GM21360 (cell line): ENCODE measurements around the gene NTSR2.

Source experiments
- ATAC-seq: cut with Tn5 transposase; IDR thresholded peaks from one replicate; pipeline ENCODE4 v1.9.1; 2021; ENCODE audit warnings: mild to moderate bottlenecking, moderate library complexity; ENCODE audit not compliant: unreplicated experiment

The NTSR2 gene

DNA sequence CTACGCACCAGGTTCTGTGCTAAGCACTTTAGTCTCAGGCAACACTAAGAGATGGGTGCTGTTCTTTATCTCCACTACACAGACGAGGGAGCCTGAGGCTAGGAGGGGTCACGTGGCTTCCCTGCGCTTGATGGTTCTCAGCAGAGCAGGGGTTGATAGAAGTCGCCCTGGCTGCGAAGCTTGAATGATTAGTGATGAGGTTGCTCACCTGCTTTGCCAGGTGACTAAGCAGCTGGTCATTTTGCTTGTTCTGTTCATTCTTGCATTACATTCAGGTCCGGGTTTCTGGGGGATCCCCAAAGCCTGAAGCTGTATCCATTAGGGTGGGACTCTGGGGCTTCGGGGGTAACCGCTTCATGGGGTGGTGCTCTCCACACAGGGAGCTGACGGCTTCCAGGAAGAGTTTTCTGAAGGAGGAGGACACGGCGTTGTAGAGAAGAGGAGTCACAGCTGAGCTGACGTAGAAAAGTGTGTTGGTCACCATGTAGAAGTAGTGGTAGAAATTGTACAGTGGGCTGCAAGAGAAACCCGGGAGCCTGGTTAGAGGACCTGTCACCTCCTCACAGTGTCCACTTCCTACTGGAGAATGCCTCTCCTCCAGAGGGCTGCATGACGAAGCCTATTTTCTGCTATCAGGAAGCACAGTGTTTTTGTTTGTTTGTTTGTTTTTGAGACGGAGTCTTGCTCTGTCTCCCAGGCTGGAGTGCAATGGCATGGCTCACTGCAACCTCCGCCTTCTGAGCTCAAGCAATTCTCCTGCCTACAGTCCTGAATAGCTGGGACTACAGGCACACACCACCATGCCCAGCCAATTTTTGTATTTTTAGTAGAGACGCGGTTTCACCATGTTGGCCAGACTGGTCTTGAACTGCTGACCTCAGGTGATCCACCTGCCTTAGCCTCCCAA is 11.5 kb downstream of the NTSR2 start:
- ATAC-seq: no peak

DNA sequence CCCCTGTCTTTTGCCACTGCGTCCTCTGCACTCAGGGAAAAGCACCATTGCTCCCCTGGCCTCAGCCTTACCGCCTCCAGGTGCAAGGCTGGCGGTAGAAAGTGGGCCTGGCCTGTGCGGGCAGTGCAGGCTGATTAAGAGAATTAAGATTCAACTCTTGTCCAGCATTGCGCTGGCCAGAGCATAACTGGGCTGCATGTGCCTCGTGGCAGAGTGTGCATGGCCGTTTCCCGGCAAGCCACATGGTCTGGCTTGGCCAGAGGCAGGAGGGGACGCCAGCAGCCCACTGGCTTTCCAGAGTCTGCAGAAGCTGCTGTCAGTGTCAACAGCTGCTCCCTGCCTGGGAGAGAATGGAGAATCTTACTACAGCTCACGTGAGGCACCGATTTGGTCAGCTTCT is 12.3 kb downstream of the NTSR2 start:
- ATAC-seq: no peak

DNA sequence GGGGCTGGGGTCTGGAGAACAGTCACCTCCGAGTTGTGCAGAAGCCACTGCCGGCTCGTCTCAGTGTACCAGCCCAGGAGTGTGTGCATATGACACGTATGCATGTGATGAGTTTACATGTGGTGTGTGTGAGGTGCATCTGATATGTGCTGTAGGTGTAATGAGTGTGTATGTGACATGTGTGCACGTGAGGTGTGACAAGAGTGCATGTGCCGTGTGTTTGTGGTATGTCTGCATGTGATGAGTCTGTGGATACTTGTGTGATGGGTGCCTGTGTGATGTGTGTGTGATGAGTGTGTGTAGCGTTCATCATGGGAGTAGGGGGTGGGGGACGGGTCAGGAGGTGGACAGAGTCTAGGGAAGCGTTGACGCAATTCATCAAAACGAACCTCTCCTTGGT is 12.8 kb downstream of the NTSR2 start:
- ATAC-seq: no peak

DNA sequence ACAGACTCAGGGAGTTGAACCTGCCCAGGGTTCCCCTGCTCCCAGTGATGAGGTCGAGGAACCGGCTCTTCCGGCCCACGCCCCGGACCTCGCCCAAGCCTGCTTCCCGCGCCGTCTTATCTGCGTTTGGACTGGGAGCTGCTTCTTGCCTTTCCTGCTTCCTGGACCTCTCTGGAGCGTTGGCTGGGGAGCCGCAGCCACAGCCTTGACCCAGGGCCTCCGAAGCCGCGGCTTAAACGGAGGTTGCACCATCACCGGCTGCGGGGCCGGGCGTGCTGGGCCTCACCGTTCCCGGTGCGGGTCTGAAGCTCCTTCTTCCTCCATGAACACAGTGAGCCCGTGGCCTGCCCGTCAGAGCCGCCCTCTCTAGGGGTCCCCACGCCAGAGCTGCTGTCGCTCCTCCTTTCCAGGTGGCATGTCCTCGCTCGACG is 13.3 kb downstream of the NTSR2 start:
- ATAC-seq: no peak

DNA sequence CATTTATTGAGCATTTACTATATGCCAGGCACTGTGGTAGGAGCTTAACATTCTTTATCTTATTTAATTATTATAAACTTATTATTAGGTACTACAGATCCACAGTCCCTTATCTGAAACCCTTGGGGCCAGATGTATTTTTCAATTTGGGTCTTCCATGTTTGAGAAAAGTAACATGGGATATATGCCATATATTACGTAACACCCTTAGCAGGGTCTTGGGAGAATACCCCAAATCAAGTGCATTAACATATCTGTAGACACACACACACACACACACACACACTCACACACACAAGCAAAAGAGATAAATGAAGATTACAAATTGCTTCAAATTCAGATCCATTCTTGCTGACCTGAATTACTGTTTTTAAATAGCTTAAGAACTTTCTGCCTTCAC is 13.7 kb downstream of the NTSR2 start:
- ATAC-seq: no peak

DNA sequence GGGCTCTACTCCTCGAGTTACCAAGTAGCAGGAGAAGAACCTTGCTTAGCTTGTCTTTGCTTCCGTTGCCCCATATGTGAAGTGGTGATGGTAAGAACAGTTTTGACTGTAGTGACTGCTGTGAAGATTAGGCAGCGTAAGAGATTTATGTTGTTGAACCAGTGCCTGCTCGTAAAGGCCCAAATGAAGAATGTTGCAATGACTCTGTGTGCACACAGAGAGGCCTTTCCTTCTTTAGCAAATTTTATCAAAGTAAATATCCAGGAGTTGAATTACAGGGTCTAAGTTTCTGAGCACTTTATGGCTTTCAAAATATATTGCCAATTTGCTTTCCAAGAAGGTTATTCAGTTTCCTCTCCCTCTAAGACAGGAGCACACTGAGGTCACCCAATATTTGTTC is 14.5 kb downstream of the NTSR2 start:
- ATAC-seq: no peak

DNA sequence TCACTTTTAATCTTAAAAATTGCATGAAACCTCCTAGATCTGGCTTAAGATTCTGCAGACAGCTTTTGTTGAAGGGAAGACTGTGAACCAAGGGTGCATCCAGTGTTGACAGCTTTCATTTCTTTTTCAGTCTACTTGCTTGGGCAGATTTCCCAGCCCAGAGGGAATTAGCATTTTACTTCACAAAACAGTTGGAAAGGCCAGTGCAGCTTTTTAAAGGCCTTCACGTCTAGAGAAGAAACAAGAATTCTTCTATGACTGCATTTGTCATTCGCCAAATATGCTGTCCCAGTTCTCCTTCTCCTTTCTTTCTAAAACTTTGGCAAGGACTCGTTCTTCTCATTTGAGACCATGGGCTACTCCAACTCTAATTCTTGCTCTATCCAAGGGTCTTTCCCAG is 17.4 kb downstream of the NTSR2 start:
- no peak for ATAC-seq

DNA sequence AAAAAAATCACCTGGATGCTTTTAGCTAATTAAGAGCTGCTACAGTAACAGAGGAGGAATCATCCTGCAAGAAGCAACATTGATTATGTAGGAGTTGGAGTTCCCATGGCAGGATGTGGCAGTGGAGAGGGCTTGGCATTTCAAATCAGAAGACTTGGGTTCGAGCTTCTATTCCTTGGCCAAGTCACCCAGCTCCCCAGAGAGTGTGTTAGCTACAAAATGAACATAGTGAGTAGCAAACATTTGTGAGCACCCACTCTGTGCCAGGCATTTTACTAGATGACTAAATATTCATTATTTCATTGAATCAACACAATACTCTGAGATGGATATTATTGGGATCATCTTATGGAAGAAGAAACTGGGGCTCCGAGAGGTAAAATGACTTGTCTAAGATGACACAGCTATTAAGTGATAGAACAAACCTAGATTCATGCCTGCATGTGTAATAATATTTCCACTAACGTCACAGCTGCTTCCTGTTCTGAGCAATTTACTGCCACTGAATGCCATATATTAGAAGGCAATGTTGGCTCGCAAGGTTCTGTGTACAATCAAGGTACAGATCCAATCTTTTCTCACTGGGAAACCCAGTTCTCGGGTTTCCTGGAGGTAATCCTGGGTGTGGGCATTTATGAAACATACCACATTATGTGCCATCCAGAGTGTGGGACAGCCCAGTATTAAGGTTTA is 18.0 kb downstream of the NTSR2 start:
- ATAC-seq: no peak

DNA sequence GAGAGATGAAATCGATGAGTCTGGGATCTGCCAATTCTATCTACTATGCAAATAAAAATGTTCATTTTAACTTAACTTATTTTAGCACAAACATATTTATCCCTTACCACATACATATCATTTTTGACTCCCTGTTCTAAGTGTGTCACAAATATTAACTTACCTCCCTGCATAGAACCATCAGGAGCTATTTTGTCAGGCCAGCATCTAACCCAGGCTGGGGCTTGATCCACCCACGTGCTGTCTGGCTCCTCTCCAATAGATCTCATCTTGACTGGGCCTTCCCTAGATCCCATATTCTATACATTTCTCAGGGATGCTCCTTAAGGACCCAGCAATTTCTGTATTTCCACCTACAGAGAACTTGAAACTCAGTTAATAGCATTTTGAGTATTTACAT is 20.9 kb downstream of the NTSR2 start:
- ATAC-seq: no peak

DNA sequence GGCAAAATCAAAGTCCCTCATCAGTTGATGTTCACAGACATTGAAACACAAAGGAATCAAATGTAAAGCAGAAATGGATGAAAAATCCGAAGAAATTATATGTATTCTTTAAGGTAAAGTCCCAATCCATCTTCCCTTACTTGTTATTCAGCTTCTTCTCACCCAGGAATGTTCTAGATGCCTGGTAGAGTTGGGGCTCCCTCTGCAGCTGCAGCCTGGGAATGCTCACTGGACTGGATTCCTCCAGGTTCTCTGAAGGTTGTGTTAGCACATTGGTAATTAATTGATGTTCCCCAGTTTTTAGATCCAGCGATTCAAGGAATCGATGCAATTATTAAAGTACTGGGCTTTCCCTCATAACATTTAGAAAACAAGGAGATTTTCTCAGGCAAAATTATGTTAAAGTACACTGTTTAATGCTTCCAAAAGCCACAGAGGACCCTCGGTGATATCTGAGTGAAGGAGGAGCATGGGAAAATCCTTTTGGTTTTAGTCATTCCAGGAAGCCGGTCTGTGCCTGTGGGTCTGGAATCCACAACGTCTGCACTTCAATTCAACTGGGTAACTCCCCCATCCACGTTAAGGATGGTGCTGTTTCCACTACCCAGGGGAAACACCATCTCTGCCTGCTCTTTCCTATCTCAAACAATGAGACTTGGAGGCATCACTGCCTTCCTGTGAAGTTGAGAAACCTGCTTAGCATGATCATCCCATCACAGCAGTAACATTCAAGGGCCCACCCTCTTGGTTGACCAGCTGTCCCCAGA is 22.0 kb downstream of the NTSR2 start:
- ATAC-seq: no peak

DNA sequence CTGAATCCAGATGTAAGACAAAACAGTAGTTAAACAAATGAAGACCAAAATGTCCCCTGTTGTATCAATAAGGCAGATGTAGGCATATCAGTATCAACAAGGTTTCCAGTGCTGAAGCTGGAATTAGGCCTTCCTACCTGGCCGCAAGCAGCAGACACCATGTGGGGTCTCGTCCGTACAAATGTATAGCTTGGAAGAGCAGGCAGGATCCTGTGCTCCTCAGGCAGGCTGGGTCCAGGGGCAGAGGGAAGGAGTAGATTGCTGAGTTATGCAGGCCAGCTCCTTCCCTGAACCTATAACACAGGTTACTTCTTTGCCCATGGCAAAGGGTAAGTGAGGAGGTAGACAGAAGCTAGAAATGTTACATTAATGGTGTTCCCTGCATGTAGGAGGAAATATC is 23.5 kb downstream of the NTSR2 start:
- no peak for ATAC-seq

DNA sequence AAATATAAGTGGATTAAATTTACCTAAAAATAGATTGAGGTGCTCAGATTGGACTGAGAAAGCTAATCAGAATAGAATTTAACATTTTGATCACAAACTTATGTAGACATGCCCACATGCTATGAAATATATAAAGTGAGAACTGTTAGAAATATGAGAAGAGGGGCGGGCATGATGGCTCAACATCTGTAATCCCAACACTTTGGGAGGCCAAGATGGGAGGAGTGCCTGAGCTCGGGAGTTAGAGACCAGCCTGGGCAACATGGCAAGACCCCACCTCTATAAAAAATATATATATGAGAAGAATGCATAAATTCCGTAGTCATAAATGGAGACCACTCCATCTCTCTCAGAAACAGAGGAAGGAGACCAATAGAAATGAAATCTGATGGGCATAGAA is 25.7 kb downstream of the NTSR2 start:
- ATAC-seq: no peak

DNA sequence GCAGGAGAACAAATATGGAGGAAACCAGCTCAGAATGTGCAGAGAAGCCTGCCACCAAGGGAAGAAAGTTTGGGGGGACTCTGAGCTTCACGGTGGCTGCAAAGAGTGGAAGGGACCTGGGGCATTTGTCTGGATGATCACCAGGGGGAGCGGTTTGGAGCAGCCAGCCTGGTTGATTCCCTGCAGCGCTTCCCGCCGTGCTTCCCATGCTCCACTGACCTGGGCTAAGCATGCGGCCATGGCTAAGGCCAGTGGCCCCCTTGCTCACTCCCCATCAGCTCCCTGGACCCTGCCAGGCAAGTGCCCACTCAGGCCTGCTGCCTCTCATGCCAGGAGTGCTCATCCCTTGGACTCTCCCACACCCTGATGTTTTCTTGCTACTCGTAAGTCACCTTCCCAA is 27.0 kb downstream of the NTSR2 start:
- no peak for ATAC-seq

DNA sequence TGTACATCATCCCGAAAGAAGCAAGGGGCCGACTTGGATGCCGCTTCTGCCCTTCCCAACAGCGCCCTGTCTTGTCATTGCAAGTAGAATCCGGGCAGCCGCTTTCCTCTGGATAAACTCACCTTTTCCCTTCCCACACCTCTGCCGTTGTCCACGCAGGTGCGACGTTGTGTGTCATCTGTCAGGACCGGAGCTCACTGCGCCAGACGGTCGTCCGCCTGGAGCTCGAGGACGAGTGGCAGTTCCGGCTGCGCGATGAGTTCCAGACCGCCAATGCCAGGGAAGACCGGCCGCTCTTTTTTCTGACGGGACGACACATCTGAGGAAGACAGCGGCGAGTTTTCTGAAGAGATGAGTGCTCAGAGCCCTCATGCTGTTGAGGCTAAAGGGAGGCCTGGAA is 29.9 kb downstream of the NTSR2 start:
- ATAC-seq: no peak

DNA sequence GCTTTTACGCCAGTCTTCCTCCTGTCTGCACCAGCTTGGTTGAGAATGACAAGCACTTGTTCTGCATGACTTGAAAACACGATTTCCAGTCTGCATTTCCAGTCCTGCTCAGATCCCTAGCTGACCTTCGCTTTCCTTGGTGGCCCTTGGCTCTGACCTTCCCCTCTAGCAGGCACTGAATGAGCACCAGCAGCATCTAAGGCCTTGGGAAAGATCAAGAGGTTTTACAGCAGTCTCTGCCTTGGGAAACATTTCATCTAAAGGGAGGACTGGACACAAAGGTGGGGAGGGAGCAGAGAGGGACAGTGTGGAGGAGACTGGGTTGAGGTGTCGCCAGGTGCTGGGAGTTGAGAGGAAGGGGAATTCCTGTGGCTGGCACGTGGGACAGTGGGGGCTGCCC is 30.5 kb downstream of the NTSR2 start:
- no peak for ATAC-seq

DNA sequence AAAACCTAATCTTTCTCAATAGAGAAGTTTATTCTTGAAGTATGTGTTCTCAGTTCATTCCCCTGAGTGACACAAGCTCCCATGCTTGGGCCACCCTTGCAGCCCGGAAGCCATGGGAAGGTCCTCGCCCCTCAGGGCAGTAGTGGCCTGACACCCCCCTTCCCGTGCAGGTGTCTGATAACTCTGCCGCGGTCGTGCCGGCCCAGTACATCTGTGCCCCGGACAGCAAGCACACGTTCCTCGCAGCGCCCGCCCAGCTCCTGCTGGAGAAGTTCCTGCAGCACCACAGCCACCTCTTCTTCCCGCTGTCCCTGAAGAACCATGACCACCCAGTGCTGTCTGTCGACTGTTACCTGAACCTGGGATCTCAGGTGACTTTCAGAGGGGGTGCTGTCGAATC is 32.4 kb downstream of the NTSR2 start:
- ATAC-seq: no peak

DNA sequence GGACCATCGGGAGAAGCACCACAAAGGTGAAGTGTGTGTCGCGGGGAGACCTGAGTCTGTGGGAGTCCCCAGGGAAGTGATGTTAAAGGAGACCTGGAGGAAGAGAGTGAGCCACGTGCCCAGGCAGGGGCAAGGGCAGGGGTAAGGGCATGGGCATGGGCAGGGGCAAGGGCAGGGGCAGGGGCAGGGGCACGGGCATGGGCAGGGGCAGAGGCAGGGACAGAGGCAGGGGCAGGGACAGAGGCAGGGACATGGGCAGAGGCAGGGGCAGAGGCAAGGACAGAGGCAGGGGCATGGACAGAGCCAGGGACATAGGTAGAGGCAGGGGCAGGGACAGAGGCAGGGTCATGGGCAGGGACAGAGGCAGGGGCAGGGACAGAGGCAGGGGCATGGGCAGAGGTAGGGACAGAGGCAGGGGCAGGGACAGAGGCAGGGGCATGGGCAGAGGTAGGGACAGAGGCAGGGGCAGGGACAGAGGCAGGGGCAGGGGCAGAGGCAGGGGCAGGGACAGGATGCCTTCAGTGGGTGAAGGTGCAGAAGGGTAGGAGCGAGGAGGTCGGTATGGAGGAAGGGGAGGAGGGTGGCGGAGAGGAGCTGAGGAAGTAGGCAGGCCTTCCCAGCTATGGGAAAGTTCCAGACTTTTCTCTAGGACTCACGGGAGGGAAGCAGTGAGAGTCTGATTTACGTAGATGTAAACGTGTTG is 33.3 kb downstream of the NTSR2 start:
- ATAC-seq: no peak

DNA sequence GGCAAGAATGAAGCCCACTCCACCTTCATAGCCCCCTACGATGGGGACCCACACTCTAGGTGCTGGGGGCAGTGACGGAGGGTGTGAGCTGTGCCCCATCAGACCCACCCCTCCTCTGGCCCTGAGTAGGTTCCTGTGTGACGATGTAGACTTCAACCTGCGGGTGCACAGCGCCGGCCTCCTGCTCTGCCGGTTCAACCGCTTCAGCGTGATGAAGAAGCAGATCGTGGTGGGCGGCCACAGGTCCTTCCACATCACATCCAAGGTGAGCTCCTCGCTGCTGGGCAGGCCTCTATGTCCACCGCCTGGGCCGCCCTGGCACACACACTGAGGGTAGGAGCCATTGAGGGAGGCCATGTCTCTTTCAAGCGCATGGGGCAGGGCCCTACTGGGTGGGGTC is 34.9 kb downstream of the NTSR2 start:
- ATAC-seq: no peak

DNA sequence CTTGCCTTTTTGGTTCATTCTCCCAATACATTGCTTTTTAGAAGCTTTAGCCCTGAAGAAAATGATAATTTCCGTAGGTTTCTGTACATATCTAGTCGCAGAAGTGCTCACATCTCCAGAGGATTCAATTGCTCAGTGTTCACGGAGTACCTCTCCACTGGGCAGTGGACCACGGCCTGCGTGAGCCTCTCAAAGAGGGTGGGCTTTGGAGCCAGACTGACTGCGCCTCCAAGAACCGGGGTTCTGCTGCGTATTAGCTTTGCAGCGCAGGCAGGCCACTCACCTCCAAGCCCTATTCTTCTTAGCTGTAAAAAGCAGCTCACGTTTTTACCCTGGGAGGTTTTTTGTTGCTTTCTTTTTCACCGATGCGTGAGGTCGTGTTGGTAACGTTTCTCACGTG is 35.4 kb downstream of the NTSR2 start:
- ATAC-seq: no peak

DNA sequence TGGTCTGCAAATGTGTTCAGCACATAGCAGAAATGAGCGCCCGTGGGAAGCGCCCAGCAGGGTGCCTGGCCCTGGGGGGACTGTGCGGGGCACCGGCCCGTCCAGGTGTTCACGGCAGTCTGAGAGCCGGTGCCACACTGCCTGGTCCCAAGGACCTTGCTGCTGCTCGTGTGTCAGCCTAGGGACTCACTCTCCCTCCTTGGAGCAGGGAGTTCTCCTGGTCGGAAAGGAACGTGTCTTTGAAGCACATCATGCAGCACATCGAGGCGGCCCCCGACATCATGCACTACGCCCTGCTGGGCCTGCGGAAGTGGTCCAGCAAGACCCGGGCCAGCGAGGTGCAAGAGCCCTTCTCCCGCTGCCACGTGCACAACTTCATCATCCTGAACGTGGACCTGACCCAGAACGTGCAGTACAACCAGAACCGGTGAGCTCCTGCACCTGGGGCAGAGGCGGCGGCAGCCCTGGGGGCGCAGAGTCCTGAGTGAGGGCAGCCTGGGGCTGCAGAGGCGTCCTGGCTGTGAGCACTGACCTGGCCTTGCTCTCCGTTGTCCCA is 36.0 kb downstream of the NTSR2 start:
- no peak for ATAC-seq

DNA sequence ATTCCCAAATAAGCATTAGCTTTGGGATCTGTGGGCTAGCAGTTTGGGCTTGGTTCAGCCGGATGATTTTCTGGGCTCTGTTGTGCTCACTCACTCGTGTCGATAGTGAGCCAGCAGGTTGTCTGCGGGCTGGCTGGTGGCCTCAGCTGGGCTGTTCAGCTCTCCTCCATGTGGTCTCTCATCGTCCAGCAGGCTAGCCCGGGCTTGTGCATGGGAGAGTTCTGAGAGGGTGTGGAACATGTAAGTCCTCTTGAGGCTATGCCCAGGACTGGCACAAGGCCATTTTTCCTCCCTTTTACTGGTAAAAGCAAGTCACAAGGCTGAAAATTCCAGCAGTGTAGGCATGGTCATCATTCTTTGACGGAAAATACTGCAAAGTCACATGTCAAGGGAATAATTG is 38.5 kb downstream of the NTSR2 start:
- ATAC-seq: no peak
